Measurements from ENCODE around the gene LENG1. TPM values are rescaled to one million over a fixed set of nuclear protein-coding genes. Genes with fewer than 3 reads are reported as not detected.
A peak's percentile ranks its signal among the peaks of the same experiment; 100 is the strongest.

LENG1 gene
- total and polyA plus RNA-seq, 2 donors = 11.9 to 12.1 TPM

- WGBS = 74% methylated on average over 13 of the region's 13 CpGs
- Histone ChIP-seq H3K27ac (ENCODE audit: low read depth in 1 of 2, low read length in 1 of 2) (no peak overlapping the region), H3K27me3 (ENCODE audit: control insufficient read depth in 2 of 2, insufficient read depth in 1 of 2, low read length in 1 of 2) (peaks cover 6 to 41% of the 10 kb centered on the region in 2 donors), H3K4me1 (ENCODE audit: control insufficient read depth in 2 of 2, insufficient read depth in 2 of 2, low read length in 2 of 2) (peaks cover 23 to 56% of the 10 kb centered on the region in 2 donors), H3K4me3 (ENCODE audit: low read length in 2 of 2) (peak overlapping the region; percentile 56 to 65), H3K9me3 (ENCODE audit: control insufficient read depth in 2 of 2, insufficient read depth in 1 of 2, low read length in 1 of 2) (peaks cover 0 to 24% of the 10 kb centered on the region in 2 donors), H3K36me3 (ENCODE audit: control insufficient read depth in 2 of 2, insufficient read depth in 2 of 2, low read length in 1 of 2) (peaks cover 24 to 28% of the 10 kb centered on the region in 2 donors)
- no peak for DNase-seq (ENCODE audit: low read depth in 6 of 9, low spot score in 9 of 9)
These were observed 1.3 kb upstream of the LENG1 start for GRCh38 chr19:54160854-54161253.

GRCh38 chr19:54160182-54160811 is 776 bp upstream of the LENG1 start:
- WGBS = 9% methylated on average over 28 of the region's 28 CpGs
- peaks cover 27 to 61% of the 10 kb centered on the region in 2 donors for H3K4me1 ChIP-seq (ENCODE audit: control insufficient read depth in 2 of 2, insufficient read depth in 2 of 2, low read length in 2 of 2)
- H3K4me3 ChIP-seq (ENCODE audit: low read length in 2 of 2) = peak overlapping the region; percentile 56 to 65
- peak overlapping the region; percentile 73 to 78 for H3K27ac ChIP-seq (ENCODE audit: low read depth in 1 of 2, low read length in 1 of 2)
- H3K9me3 ChIP-seq (ENCODE audit: control insufficient read depth in 2 of 2, insufficient read depth in 1 of 2, low read length in 1 of 2) = peaks cover 0 to 19% of the 10 kb centered on the region in 2 donors
- no peak for DNase-seq (ENCODE audit: low read depth in 6 of 9, low spot score in 9 of 9)
- peaks cover 6 to 35% of the 10 kb centered on the region in 2 donors for H3K27me3 ChIP-seq (ENCODE audit: control insufficient read depth in 2 of 2, insufficient read depth in 1 of 2, low read length in 1 of 2)
- H3K36me3 ChIP-seq (ENCODE audit: control insufficient read depth in 2 of 2, insufficient read depth in 2 of 2, low read length in 1 of 2) = peaks cover 29 to 34% of the 10 kb centered on the region in 2 donors

DNA sequence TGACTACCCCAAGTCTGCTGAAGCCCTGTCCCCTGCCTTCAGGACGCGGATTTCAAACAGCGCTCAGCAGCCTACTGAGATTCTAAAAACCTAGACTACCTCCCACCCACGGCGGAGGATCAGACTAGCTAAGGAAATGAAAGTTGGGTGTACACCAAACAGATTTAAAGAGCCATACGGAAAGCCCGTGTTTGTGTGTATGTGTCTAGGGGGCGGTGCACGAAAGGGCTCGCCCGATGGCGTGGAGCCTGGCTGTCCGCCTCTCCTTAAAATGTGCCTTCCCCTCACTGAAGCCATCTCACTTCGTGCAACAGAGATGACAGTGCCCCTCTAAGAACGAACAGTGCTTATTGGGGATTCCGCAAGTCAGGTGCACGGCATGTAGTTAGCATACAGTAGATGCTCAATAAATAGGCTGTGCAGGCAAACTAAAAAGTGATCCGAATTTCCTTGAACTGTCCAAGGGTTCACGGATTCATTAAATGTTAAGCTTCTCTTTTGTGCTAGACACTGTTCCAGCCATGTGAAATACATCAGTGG is 639 bp downstream of the LENG1 start:
- 15% methylated on average over 19 of the region's 19 CpGs for WGBS
- H3K4me1 ChIP-seq (ENCODE audit: control insufficient read depth in 2 of 2, insufficient read depth in 2 of 2, low read length in 2 of 2) = peaks cover 41 to 75% of the 10 kb centered on the region in 2 donors

DNA sequence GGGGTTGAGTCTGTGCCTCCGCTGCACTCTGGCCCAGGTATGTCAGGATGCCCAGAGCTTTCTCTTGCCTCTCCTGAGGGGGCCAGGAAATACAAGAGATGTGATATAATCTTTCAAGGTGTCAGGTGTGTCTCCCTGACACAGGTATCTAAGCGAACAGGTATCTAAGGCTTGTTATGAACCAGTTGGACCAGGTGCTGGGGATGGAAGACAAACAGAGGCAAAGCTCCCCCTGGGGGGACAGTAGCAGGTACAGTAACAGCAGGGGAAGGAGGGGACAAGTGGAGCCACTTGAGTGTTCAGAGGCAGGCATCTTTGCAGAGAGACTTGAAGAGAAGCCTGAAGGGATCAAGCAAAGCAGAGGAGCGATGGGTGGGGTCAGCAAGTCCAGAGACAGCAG is 2.6 kb downstream of the LENG1 start:
- Histone ChIP-seq H3K9me3 (ENCODE audit: control insufficient read depth in 2 of 2, insufficient read depth in 1 of 2, low read length in 1 of 2) (no peaks in the 10 kb centered on the region), H3K4me3 (ENCODE audit: low read length in 2 of 2) (no peak overlapping the region), H3K4me1 (ENCODE audit: control insufficient read depth in 2 of 2, insufficient read depth in 2 of 2, low read length in 2 of 2) (peaks cover 39 to 73% of the 10 kb centered on the region in 2 donors), H3K36me3 (ENCODE audit: control insufficient read depth in 2 of 2, insufficient read depth in 2 of 2, low read length in 1 of 2) (peaks cover 60 to 65% of the 10 kb centered on the region in 2 donors), H3K27ac (ENCODE audit: low read depth in 1 of 2, low read length in 1 of 2) (no peak overlapping the region), H3K27me3 (ENCODE audit: control insufficient read depth in 2 of 2, insufficient read depth in 1 of 2, low read length in 1 of 2) (peaks cover 0 to 3% of the 10 kb centered on the region in 2 donors)
- 98% methylated on average over 3 of the region's 3 CpGs for WGBS
- DNase-seq (ENCODE audit: low read depth in 6 of 9, low spot score in 9 of 9) = no peak

More for the DNA sequence above, 639 bp downstream of the LENG1 start:
- Histone ChIP-seq H3K9me3 (ENCODE audit: control insufficient read depth in 2 of 2, insufficient read depth in 1 of 2, low read length in 1 of 2) (peaks cover 0 to 6% of the 10 kb centered on the region in 2 donors), H3K27ac (ENCODE audit: low read depth in 1 of 2, low read length in 1 of 2) (peak overlapping the region; percentile 96 to 100), H3K4me3 (ENCODE audit: low read length in 2 of 2) (peak overlapping the region; percentile 72 to 98), H3K27me3 (ENCODE audit: control insufficient read depth in 2 of 2, insufficient read depth in 1 of 2, low read length in 1 of 2) (peaks cover 3 to 21% of the 10 kb centered on the region in 2 donors), H3K36me3 (ENCODE audit: control insufficient read depth in 2 of 2, insufficient read depth in 2 of 2, low read length in 1 of 2) (peaks cover 41 to 46% of the 10 kb centered on the region in 2 donors)
- DNase-seq (ENCODE audit: low read depth in 6 of 9, low spot score in 9 of 9) = peak in 2 of 9 donors; percentile 21 to 53

DNA sequence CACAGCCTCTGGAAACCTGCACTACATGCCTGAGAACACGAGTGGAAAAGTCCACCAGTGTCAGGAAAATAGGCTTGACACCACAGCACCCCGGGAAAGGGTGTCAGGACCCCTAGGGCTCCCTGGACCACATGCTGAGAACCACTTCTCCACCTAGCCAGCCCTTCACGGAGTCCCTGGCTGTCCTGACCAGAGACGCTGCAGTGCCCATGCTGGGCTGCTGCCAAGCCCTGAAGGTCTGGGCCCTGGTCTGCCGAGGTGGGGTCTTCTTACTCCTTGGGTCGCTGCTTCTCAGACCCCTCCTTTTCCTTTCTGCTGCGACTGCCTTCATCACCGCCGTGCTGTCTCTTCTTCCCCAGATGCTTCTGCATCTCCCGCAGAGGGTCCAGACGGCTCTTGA is 3.0 kb downstream of the LENG1 start:
- DNase-seq (ENCODE audit: low read depth in 6 of 9, low spot score in 9 of 9) = no peak
- Histone ChIP-seq H3K27me3 (ENCODE audit: control insufficient read depth in 2 of 2, insufficient read depth in 1 of 2, low read length in 1 of 2) (no peaks in the 10 kb centered on the region), H3K4me3 (ENCODE audit: low read length in 2 of 2) (no peak overlapping the region), H3K4me1 (ENCODE audit: control insufficient read depth in 2 of 2, insufficient read depth in 2 of 2, low read length in 2 of 2) (peaks cover 39 to 69% of the 10 kb centered on the region in 2 donors), H3K27ac (ENCODE audit: low read depth in 1 of 2, low read length in 1 of 2) (peak overlapping the region in 1 of 2 donors; percentile 26), H3K9me3 (ENCODE audit: control insufficient read depth in 2 of 2, insufficient read depth in 1 of 2, low read length in 1 of 2) (no peaks in the 10 kb centered on the region), H3K36me3 (ENCODE audit: control insufficient read depth in 2 of 2, insufficient read depth in 2 of 2, low read length in 1 of 2) (peaks cover 65 to 70% of the 10 kb centered on the region in 2 donors)
- WGBS = 97% methylated on average over 11 of the region's 11 CpGs

DNA sequence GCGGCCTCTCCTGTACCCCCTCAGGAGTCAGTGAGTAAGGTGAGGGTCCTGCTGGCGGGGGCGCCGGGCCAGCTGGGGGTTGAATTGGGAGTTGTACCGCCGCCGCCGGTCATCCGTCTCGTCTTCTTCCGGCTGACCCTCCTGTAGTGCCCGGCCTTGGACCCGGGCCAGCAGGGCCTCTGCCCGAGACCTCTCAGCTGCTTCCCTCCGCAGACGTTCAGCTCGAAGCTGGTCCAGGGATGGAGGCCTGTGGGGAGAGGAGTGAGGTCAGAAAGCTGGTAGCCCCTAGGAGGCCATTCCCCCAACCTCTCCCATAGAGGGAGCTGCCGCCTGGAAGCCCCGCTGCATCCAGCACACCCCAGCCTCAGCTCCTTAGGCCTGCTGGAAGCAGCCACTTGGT is 3.8 kb downstream of the LENG1 start:
- Histone ChIP-seq H3K4me1 (ENCODE audit: control insufficient read depth in 2 of 2, insufficient read depth in 2 of 2, low read length in 2 of 2) (peaks cover 38 to 64% of the 10 kb centered on the region in 2 donors), H3K9me3 (ENCODE audit: control insufficient read depth in 2 of 2, insufficient read depth in 1 of 2, low read length in 1 of 2) (no peaks in the 10 kb centered on the region), H3K4me3 (ENCODE audit: low read length in 2 of 2) (no peak overlapping the region), H3K27me3 (ENCODE audit: control insufficient read depth in 2 of 2, insufficient read depth in 1 of 2, low read length in 1 of 2) (no peaks in the 10 kb centered on the region), H3K36me3 (ENCODE audit: control insufficient read depth in 2 of 2, insufficient read depth in 2 of 2, low read length in 1 of 2) (peaks cover 69 to 77% of the 10 kb centered on the region in 2 donors), H3K27ac (ENCODE audit: low read depth in 1 of 2, low read length in 1 of 2) (peak overlapping the region in 1 of 2 donors; percentile 94)
- WGBS = 96% methylated on average over 19 of the region's 19 CpGs
- no peak for DNase-seq (ENCODE audit: low read depth in 6 of 9, low spot score in 9 of 9)

DNA sequence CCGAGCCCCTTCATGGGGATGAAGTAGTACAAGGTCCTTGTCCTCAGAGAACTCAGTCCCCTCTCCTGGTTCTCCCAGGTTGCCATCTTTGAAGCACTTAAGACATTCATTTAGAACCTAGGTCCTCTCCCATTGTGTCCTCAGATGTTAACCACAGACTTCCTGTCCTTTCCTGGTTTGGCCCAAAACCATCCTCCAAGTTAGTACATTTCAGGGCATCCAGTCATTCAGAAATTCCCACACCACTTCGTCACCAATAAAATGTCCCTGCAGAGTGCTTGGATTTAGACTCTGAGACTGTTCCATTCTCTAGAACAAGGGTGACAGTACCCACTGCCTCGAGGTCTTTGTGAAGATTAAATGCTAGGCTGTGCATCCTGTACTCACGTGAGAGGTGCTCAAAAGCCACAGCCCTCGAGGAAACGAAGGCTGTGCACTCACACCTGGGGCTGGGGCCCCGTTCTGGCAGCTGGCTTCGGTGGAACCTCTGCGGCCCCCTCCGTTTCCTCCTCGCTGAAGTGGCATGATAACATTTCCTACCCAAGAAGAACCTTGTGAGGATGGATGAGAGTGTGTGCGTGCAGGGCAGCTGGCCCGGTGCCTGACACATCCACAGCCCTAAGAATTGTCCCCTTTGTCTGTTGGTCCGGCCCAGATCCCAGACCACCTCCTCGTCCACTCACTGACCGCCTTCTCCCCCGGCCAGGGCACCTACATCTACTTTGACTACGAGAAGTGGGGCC is 4.7 kb downstream of the LENG1 start:
- Histone ChIP-seq H3K4me3 (ENCODE audit: low read length in 2 of 2) (no peak overlapping the region), H3K9me3 (ENCODE audit: control insufficient read depth in 2 of 2, insufficient read depth in 1 of 2, low read length in 1 of 2) (no peaks in the 10 kb centered on the region), H3K27ac (ENCODE audit: low read depth in 1 of 2, low read length in 1 of 2) (peak overlapping the region; percentile 76 to 94), H3K4me1 (ENCODE audit: control insufficient read depth in 2 of 2, insufficient read depth in 2 of 2, low read length in 2 of 2) (peaks cover 33 to 56% of the 10 kb centered on the region in 2 donors), H3K36me3 (ENCODE audit: control insufficient read depth in 2 of 2, insufficient read depth in 2 of 2, low read length in 1 of 2) (peaks cover 77 to 86% of the 10 kb centered on the region in 2 donors), H3K27me3 (ENCODE audit: control insufficient read depth in 2 of 2, insufficient read depth in 1 of 2, low read length in 1 of 2) (no peaks in the 10 kb centered on the region)
- peak; percentile 62 to 95 (median 86) for DNase-seq (ENCODE audit: low read depth in 6 of 9, low spot score in 9 of 9)
- 38% methylated on average over 18 of the region's 18 CpGs for WGBS

- peaks cover 33 to 52% of the 10 kb centered on the region in 2 donors for H3K4me1 ChIP-seq (ENCODE audit: control insufficient read depth in 2 of 2, insufficient read depth in 2 of 2, low read length in 2 of 2)
- peak overlapping the region in 1 of 2 donors; percentile 94 for H3K27ac ChIP-seq (ENCODE audit: low read depth in 1 of 2, low read length in 1 of 2)
- DNase-seq (ENCODE audit: low read depth in 6 of 9, low spot score in 9 of 9) = no peak
- no peaks in the 10 kb centered on the region for H3K27me3 ChIP-seq (ENCODE audit: control insufficient read depth in 2 of 2, insufficient read depth in 1 of 2, low read length in 1 of 2)
- no peaks in the 10 kb centered on the region for H3K9me3 ChIP-seq (ENCODE audit: control insufficient read depth in 2 of 2, insufficient read depth in 1 of 2, low read length in 1 of 2)
- peaks cover 86 to 94% of the 10 kb centered on the region in 2 donors for H3K36me3 ChIP-seq (ENCODE audit: control insufficient read depth in 2 of 2, insufficient read depth in 2 of 2, low read length in 1 of 2)
- H3K4me3 ChIP-seq (ENCODE audit: low read length in 2 of 2) = no peak overlapping the region
- WGBS = 95% methylated on average over 10 of the region's 10 CpGs
These were observed 5.7 kb downstream of the LENG1 start for GRCh38 chr19:54153731-54154326.
